SH-SY5Y (cell line): ENCODE results near the gene YIF1A.

Experiments used
- GATA2 ChIP-seq: IDR thresholded peaks from 2 replicates; pipeline ENCODE4 v1.6.1; 2011; ENCODE audit warnings: mild to moderate bottlenecking, low read depth, low read length
- GATA3 ChIP-seq: IDR thresholded peaks from 2 replicates; pipeline ENCODE4 v1.6.1; 2011; ENCODE audit warnings: low read depth, mild to moderate bottlenecking, low read length, moderate library complexity

YIF1A gene

GRCh38 chr11:66329165-66329673 is 40.3 kb upstream of the YIF1A start:
- TF ChIP-seq GATA3: no peak
- TF ChIP-seq GATA2: no peak

DNA sequence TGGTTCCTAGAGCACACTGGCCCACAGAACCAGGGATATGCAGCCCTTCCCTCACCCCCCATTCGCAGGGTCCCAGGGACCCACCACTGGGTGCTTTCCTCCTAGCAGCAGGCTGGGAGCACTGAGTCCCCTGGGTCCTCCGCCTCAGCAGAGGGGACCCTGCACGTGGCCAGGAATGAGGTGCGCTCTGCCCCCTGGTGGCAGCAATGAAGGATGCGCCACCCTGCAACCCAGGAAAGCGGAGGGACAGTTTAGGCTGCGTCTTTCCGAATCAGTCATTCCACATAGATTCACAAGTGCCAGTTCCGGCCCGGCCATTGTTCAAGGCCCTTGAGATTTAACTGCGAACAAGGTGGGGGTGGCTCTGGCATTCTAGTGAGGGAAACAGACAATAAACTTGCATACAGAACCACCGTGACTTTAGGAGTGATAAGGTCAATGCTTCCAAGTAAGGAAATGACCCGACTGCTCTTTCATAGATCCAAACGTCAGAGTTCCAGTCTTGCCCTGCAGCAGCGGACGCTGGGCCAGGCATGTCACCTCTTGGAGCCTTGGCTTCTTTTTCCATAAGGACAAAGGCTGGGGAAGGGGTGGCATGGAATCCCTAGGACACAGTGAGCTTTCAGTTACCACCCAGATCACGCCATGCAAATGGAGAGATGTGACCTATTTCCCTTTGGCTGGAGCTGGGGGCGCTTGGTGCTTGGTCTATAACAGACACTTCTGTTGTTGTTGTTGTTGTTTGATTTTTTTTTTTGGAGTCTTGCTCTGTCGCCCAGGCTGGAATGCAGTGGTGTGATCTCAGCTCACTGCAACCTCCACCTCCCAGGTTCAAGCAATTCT is 39.6 kb upstream of the YIF1A start:
- no peak for TF ChIP-seq GATA2
- TF ChIP-seq GATA3: no peak

DNA sequence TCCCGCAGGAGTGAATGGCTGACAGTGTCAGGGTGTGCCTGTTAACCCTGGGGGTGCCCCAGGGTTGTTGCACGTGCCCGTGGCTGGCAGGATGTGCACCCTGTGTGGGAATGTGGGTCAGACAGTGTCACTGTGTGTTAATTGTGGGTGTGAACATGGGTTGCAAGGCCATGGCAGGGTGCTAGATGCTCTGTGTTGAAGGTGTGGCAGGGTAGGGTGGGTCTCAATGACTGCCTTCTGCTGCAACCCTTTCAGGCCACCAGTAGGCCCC is 39.0 kb upstream of the YIF1A start:
- TF ChIP-seq GATA3: no peak
- no peak for TF ChIP-seq GATA2

- TF ChIP-seq GATA2 (no peak), GATA3 (no peak)
Measured at GRCh38 chr11:66327171-66328030, 38.5 kb upstream of the YIF1A start.

GRCh38 chr11:66326261-66327111 is 37.5 kb upstream of the YIF1A start:
- TF ChIP-seq GATA2 (no peak), GATA3 (no peak)

- TF ChIP-seq GATA2 (no peak), GATA3 (no peak)
Measured at GRCh38 chr11:66325263-66325671, 36.3 kb upstream of the YIF1A start.

DNA sequence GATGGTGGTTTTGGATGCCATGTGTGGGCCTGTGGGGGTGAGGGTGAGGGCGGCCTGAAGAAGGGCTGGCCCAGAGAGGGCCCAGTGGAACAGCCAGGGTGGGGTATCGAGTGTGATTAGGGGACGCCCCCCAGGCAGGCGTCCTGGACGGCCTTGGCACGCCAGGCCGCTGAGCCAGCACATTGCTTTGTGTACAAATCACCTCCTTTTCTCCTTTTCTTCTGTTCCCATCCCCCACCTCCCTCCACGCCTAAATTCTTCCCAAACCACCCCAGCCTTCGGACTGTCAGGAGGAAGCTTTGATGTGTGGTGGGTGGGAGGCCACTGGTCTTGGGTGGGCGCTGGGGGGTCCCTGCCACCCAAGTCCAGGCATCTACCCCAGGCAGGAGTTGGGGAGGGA is 35.7 kb upstream of the YIF1A start:
- TF ChIP-seq GATA2 (no peak), GATA3 (no peak)

GRCh38 chr11:66323684-66324083 is 34.7 kb upstream of the YIF1A start:
- TF ChIP-seq GATA2 (no peak), GATA3 (no peak)

DNA sequence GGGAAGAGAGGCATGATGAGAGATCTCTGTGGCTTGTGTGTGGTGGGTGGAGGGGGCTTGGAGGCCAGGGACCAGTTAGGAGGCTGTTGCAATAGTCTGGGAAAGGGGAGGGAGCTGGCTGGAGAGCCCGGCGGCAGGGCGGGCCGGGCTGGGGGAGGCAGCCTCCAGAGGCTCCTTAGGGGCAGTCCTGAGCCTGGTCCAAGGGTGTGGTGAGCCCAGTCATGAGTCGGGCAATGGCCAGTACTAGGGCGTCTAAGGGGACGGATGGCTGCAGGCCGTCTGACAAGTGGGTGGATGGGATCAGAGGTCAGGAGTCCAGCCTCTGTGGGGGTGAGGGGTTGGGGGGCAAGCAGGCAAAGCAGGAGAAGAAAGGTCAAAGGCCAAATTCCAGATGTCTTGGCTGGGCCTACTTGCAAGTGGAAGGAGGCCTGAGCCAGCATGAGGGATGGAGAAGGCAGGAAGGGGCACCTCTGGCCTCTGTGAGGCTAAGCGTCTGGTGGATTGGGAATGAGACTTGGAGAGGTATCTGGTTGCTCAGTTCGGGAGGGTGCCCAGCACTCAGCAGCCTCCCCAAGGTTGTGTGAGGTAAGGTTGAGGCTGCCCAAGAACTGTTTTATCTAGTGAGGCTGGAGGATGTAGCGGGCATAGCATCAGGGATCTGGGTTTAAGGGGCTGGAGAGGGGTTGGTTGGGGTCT is 33.9 kb upstream of the YIF1A start:
- TF ChIP-seq GATA3 (no peak), GATA2 (no peak)

DNA sequence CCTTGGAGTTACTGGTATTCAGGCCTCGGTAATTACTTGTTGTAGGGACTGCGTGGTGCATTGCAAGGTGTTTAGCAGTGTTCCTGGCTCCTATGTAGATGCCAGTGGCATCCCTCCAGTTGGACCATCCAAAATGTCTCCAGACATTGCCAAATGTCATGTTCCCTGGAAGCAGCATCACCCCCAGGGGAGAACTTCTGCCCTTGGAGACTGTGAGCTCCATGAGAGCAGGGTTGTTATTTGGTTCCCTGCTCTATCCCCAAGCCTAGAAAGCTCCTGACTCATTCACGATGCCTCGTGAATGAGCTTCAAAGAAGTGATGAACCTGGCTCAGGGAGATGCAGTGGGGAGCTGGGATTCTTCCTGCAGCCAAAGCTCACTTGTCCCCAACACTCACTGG is 32.7 kb upstream of the YIF1A start:
- no peak for TF ChIP-seq GATA3
- TF ChIP-seq GATA2: no peak

- TF ChIP-seq GATA3 (no peak), GATA2 (no peak)
Measured at GRCh38 chr11:66318600-66318970, 29.6 kb upstream of the YIF1A start.

GRCh38 chr11:66317723-66318599 is 29.0 kb upstream of the YIF1A start:
- TF ChIP-seq GATA2: no peak
- no peak for TF ChIP-seq GATA3
